OCI-LY7 (cell line): ENCODE results near the gene EPS8L1.

Source experiments
- EZH2phosphoT487 ChIP-seq: fragments of 200-600 bp; sonication (generic); IDR thresholded peaks from 2 replicates; pipeline ENCODE4 v1.6.1; 2018; ENCODE audit warnings: low read depth, borderline replicate concordance, mild to moderate bottlenecking, mixed run types, antibody characterized with exemption, low read length, moderate library complexity, mixed read lengths
- TF ChIP-seq, protein P1 (sequence below): fragments of 200-600 bp; sonication (generic); conservative IDR thresholded peaks from 2 replicates; pipeline ENCODE4 v1.5.1; 2014; ENCODE audit warnings: mild to moderate bottlenecking, antibody characterized with exemption, low read length, moderate library complexity, mixed read lengths

DNA sequence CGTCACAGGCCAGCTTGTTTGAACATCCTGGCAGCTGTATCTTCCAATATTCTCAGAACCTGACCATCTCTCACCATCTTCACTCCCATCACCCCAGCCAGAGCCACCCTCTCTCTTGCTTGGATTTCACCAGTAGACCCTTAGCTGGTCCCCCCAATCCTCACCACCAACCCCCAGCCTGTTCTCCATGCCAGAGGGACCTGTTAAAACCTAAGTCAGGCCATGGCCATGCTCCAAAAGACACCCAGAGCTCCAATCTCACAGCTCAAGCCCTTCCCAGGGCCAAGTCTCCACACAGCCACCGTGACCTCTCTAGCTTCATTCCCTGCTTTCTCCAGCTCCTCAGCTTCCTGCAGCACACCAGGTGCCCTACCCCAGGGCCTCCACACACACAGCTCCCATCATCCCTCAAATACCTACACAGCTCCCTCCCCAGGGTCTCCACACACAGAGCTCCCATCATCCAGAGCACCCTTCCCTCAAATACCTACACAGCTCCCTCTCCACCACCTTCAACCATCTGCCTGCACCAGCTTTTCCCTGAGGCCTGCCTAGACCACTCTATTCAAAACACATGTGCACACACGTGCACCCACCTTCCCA is 13.8 kb downstream of the EPS8L1 start:
- TF ChIP-seq, protein P1, sequence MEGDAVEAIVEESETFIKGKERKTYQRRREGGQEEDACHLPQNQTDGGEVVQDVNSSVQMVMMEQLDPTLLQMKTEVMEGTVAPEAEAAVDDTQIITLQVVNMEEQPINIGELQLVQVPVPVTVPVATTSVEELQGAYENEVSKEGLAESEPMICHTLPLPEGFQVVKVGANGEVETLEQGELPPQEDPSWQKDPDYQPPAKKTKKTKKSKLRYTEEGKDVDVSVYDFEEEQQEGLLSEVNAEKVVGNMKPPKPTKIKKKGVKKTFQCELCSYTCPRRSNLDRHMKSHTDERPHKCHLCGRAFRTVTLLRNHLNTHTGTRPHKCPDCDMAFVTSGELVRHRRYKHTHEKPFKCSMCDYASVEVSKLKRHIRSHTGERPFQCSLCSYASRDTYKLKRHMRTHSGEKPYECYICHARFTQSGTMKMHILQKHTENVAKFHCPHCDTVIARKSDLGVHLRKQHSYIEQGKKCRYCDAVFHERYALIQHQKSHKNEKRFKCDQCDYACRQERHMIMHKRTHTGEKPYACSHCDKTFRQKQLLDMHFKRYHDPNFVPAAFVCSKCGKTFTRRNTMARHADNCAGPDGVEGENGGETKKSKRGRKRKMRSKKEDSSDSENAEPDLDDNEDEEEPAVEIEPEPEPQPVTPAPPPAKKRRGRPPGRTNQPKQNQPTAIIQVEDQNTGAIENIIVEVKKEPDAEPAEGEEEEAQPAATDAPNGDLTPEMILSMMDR, result no peak
- no peak for TF ChIP-seq EZH2phosphoT487
